Small intestine (tissue), 7 donors: ENCODE results near the gene MRC1. TPM values are rescaled to one million over a fixed set of nuclear protein-coding genes. Genes with fewer than 3 reads are reported as not detected.
"Not testable (repeated sequence)": the region's sequence is repeated elsewhere in the genome, so short reads cannot be mapped to it uniquely, and the experiment has no call there.

Experiments used
- DNase-seq, 2 donors: peaks; one replicate each; pipeline versions ENCODE4 v3.0.0 to v3.0.0-alpha.2; 2013
- FAIRE-seq: peaks from 2 replicates; lab custom pipeline; 2012; peaks lifted over from hg19 to GRCh38; lab: Jason Lieb, UNC
- H3K27ac ChIP-seq, 3 donors: one replicate each; pipeline ENCODE4 v1.5.1; 2013; ENCODE audit warnings: low read length in 2 of 3, mild to moderate bottlenecking in 2 of 3, control low read depth in 1 of 3, inconsistent platforms in 1 of 3, low read depth in 1 of 3, moderate library complexity in 1 of 3
- H3K27me3 ChIP-seq, 3 donors: one replicate each; pipeline ENCODE4 v1.6.1; 2013; ENCODE audit warnings: low read length in 3 of 3, inconsistent platforms in 1 of 3; ENCODE audit not compliant: control insufficient read depth in 3 of 3, insufficient read depth in 3 of 3
- H3K36me3 ChIP-seq, 3 donors: one replicate each; pipeline ENCODE4 v1.6.1; 2013; ENCODE audit warnings: low read length in 3 of 3, inconsistent platforms in 1 of 3, low read depth in 1 of 3, mild to moderate bottlenecking in 1 of 3, moderate library complexity in 1 of 3; ENCODE audit not compliant: control insufficient read depth in 3 of 3, insufficient read depth in 2 of 3
- H3K4me1 ChIP-seq, 3 donors: one replicate each; pipeline ENCODE4 v1.6.1; 2013; ENCODE audit warnings: low read length in 2 of 3, inconsistent platforms in 1 of 3, low read depth in 1 of 3, mild to moderate bottlenecking in 1 of 3, moderate library complexity in 1 of 3; ENCODE audit not compliant: control insufficient read depth in 3 of 3, insufficient read depth in 2 of 3
- H3K4me3 ChIP-seq, 3 donors: one replicate each; pipeline ENCODE4 v1.5.1; 2013; ENCODE audit warnings: low read length in 3 of 3, control low read depth in 1 of 3, inconsistent platforms in 1 of 3, low read depth in 1 of 3, mild to moderate bottlenecking in 1 of 3, moderate library complexity in 1 of 3
- H3K9me3 ChIP-seq, 2 donors: one replicate each; pipeline ENCODE4 v1.6.1; 2013; ENCODE audit warnings: low read depth in 1 of 2, low read length in 1 of 2; ENCODE audit not compliant: control insufficient read depth in 2 of 2, insufficient read depth in 1 of 2
- WGBS, 3 donors: extraction: QIAGEN DNeasy Blood & Tissue Kit; methylation state at CpG; one replicate each; pipeline ENCODE4 v1.1.7; 2013; 5-methylcytosine and 5-hydroxymethylcytosine counted together
- polyA plus RNA-seq, 4 donors: library from polyadenylated mRNA; stranded (reverse) in 3 of 4; unstranded in 1 of 4; fragments of 200-250 nt in 3 of 4; fragments of 120-200 nt in 1 of 4; gene quantifications; one replicate each; pipeline versions ENCODE4 v1.2.1 to v1.2.3, GENCODE V29; 2013
- donor health status: healthy with polysubstance abuse.
- donor health status: control.
- donor health status: control.
- donor health status: Bipolar disorder and iron deficiency.
- donor health status: healthy.

MRC1 gene
- polyA plus RNA-seq, 4 donors, result 1.8 to 23.3 (median 7.6) TPM

DNA sequence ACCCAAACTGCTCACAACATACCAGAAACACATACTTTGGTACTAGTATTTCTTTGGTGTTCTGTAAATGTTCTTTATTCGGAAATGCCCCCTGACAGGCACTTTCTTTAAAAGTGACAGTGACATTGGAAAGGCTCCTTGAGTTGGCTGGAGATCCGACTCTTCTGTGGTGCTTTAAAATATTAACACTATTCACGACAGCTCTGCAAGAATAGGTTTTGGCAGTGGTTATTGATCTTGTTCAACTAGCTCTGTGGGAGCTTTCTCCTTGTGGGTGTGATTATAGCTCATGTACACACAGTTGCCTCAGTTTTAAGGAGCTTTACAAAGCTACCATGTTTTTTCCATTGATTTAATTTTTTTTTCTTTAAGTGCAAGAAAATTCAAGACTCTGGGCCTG lies 112.2 kb downstream of the MRC1 start:
- FAIRE-seq (no peak), DNase-seq (no peak)
- H3K4me3 ChIP-seq, result no peak overlapping the region
- WGBS, 3 donors, result 85 to 88% (median 86%) methylated on average over 3 of the region's 3 CpGs
- no peaks in the 10 kb centered on the region for H3K36me3 ChIP-seq
- H3K27me3 ChIP-seq, result peaks cover 0 to 2% (median 0%) of the 10 kb centered on the region in 3 donors
- no peaks in the 10 kb centered on the region for H3K4me1 ChIP-seq
- no peak overlapping the region for H3K27ac ChIP-seq
- peaks cover 0 to 8% of the 10 kb centered on the region in 2 donors for H3K9me3 ChIP-seq

DNA sequence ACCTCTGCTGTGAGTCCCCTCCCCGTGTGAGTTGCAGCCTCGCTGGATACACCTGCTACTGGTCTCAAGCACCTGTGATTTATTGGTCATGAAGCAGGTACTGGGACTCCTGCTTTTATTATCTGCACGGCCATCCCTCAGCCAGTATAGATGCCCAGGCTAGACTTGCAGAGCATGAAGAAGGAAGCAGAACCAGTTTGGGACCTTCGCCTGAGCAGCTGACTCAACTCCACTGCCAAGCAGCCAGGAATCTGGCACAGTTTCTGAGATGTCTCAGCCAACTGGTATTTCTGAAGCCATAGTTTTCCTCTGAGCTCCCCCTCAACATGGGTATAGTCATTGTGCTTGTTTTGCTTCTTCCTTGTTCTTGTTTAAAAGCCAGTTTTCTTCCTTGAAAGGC lies 114.6 kb downstream of the MRC1 start:
- Histone ChIP-seq H3K9me3 (peaks cover 0 to 3% of the 10 kb centered on the region in 2 donors), H3K4me3 (no peak overlapping the region), H3K27ac (no peak overlapping the region), H3K36me3 (no peaks in the 10 kb centered on the region), H3K27me3 (peaks cover 0 to 2% (median 0%) of the 10 kb centered on the region in 3 donors), H3K4me1 (no peaks in the 10 kb centered on the region)
- 33 to 69% (median 35%) methylated on average over 4 of the region's 4 CpGs for WGBS, 3 donors
- FAIRE-seq (no peak), DNase-seq (no peak)

DNA sequence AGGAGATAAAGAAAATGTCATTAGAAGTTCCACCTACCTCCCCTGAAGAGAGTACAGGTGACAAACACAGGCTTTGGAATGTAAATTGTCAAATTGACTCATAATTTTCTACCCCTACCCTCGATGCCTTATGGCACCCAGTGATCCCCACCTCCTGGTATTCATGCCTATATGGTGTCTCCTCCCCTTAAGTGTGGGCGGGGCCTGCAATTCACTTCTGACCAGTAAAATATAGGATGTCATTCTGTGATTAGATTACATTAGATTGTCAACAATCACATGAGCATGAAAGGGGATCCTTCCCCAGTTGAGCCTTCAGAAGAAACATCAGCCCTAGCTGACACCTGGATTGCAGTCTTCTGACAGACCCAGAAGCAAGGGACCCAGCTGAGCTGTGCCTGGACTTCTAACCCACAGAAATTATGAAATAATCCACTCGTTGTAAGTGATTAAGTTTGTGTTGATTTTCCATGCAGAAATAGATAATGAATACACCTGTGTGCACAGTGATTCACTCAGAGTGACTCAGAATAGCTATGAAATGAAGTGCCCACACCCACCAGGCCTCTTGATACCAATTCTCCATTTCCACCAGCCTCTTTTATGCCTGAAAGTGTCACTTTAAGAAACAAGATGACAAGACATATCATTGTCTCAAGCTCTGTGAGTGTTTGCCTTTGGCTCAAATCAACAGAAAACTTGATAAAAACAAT lies 134.0 kb downstream of the MRC1 start:
- FAIRE-seq (no peak), DNase-seq (peak in 1 of 2 donors; percentile 11)
- Histone ChIP-seq H3K4me3 (no peak overlapping the region), H3K36me3 (no peaks in the 10 kb centered on the region), H3K27me3 (no peaks in the 10 kb centered on the region), H3K4me1 (no peaks in the 10 kb centered on the region), H3K27ac (no peak overlapping the region), H3K9me3 (no peaks in the 10 kb centered on the region)
- WGBS, 3 donors, result 48 to 67% (median 48%) methylated on average over 3 of the region's 3 CpGs

DNA sequence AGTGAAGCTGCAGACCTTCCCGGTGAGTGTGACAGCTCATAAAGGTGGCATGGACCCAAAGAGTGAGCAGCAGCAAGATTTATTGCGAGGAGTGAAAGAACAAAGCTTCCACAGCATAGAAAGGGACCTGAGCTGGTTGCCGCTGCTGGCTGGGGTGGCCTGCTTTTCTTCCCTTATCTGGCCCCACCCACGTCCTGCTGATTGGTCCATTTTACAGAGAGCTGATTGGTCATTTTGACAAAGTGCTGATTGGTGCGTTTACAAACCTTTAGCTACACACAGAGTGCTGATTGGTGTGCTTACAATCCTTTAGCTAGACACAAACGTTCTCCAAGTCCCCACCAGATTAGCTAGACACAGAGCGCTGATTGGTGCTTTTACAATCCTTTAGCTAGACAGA lies 141.1 kb downstream of the MRC1 start:
- H3K36me3 ChIP-seq, H3K27me3 ChIP-seq, DNase-seq, H3K4me1 ChIP-seq, H3K4me3 ChIP-seq, FAIRE-seq, H3K27ac ChIP-seq, H3K9me3 ChIP-seq: not testable (repeated sequence)
- 70 to 82% (median 76%) methylated on average over 7 of the region's 7 CpGs for WGBS, 3 donors

DNA sequence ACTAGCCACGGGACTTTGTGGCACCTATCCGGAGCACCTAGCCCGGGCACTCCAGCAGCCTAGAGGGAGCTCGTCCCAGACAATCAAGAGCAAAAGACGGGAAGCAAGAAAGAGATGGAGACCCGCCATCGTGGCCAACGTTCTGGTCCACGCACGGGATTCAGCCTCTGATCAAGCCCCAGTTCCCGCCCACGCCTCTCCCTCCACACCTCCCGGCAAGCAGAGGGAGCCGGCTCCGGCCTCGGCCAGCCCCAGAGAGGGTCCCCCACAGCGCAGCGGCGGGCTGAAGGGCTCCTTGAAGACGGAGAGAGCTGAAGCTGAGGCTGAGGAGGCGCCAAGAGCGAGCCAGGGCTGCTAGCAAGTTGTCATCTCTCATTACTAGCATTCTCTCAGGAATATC lies 141.6 kb downstream of the MRC1 start:
- H3K4me3 ChIP-seq, result no peak overlapping the region
- H3K27me3 ChIP-seq, result peaks cover 0 to 3% (median 0%) of the 10 kb centered on the region in 3 donors
- FAIRE-seq (no peak), DNase-seq (no peak)
- no peaks in the 10 kb centered on the region for H3K4me1 ChIP-seq
- H3K9me3 ChIP-seq, result no peaks in the 10 kb centered on the region
- no peaks in the 10 kb centered on the region for H3K36me3 ChIP-seq
- WGBS, 3 donors, result 92 to 93% (median 93%) methylated on average over 22 of the region's 22 CpGs
- no peak overlapping the region for H3K27ac ChIP-seq

DNA sequence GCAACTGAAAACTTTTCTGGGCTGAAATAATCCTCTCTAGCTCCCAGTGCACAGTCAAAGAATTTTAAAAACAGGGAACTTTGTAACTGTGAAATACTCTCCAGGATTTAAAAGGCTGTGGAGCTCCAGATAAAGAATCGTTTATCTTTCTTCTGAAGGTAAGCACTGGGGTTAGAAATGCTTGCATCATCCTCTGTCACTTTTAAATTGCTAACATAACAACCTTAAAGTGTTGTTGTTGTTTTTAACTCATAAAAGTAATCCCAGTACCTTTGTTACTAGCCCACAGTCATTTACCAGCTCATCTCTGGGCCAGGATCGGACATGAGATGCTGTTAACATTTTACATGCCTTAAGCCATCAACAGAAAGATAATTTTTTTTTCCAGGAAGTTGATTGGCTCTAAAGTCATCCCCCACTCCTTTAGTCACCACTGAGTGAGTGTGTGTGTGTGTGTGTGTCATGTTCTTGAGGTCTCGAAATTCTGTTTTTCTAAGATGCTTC lies 142.8 kb downstream of the MRC1 start, which contains the start of gene SLC39A12:
Gene SLC39A12, plus strand, starts transcription at position 51 of the 504 bp plus-strand sequence. CDS start 1,359 bp downstream, outside the sequence.
- H3K27ac ChIP-seq, result no peak within 1 kb of the TSS
- peaks cover 0 to 3% (median 0%) of the 10 kb centered on the region in 3 donors for H3K27me3 ChIP-seq
- FAIRE-seq (no peak), DNase-seq (no peak)
- no peaks in the 10 kb centered on the region for H3K9me3 ChIP-seq
- no peak within 1 kb of the TSS for H3K4me3 ChIP-seq
- 33 to 42% (median 36%) methylated on average over 3 of the region's 3 CpGs for WGBS, 3 donors
- no peaks in the 10 kb centered on the region for H3K4me1 ChIP-seq
- no peaks in the 10 kb centered on the region for H3K36me3 ChIP-seq

DNA sequence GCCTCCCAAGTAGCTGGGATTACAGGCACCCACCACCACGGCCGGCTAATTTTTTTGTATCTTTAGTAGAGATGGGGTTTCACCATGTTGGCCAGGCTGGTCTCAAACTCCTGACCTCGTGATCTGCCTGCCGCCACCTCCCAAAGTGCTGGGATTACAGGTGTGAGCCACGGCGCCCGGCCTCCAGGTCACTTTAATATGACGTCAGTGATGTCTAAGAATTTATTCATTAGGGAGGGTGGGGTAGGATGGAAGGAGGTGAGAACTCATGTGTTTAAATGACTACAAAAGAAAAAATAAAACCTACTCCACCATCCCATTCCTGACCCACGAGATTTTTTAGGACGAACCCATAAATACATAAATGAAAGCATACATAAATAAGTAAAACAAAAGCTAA lies 145.2 kb downstream of the MRC1 start:
- H3K4me3 ChIP-seq, FAIRE-seq, H3K9me3 ChIP-seq, H3K27ac ChIP-seq, H3K4me1 ChIP-seq, H3K27me3 ChIP-seq, H3K36me3 ChIP-seq, DNase-seq: not testable (repeated sequence)
- WGBS, 3 donors, result 85 to 90% (median 89%) methylated on average over 10 of the region's 10 CpGs

DNA sequence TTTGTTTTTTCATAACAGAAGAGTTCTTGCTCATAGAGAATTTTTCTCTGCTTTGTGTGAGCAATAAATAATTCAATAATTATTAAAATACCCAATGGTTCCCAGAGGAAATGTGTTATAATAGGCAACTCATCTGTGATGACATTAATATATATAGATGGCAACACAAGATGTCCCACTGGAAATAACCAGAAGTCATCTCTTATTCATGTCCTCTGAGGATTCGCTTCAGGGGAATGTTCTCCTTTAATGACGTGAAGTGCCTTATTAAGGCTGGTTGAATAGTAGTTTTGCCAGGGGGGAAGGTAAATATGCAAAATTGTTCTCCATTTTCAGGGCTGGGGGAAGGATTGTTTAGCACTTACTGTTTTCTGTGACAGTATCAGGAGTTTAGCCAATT lies 145.7 kb downstream of the MRC1 start:
- Histone ChIP-seq H3K27me3 (peaks cover 0 to 3% (median 0%) of the 10 kb centered on the region in 3 donors), H3K36me3 (no peaks in the 10 kb centered on the region), H3K9me3 (no peaks in the 10 kb centered on the region), H3K4me1 (no peaks in the 10 kb centered on the region), H3K27ac (no peak overlapping the region), H3K4me3 (no peak overlapping the region)
- 76 to 96% (median 94%) methylated on average over 2 of the region's 2 CpGs for WGBS, 3 donors
- FAIRE-seq, result no peak
- no peak for DNase-seq
